HepG2 (cell line): ENCODE results near the gene SNAP23. TPM values are rescaled to one million over a fixed set of nuclear protein-coding genes. Genes with fewer than 3 reads are reported as not detected.

ENCODE experiments used
- GATAD2A ChIP-seq: IDR thresholded peaks from 2 replicates; pipeline ENCODE4 v1.6.1; 2016
- HMG20B ChIP-seq: conservative IDR thresholded peaks from 2 replicates; pipeline ENCODE4 v1.6.1; 2016; ENCODE audit warnings: missing genetic modification reagents, missing compliant biosample characterization
- HNF4A ChIP-seq: sonication (generic); formaldehyde crosslinking; IDR thresholded peaks from 2 replicates; pipeline ENCODE4 v1.4.0; 2020; ENCODE audit warnings: missing genetic modification reagents
- KMT2A ChIP-seq: sonication (generic); formaldehyde crosslinking; IDR thresholded peaks from 2 replicates; pipeline ENCODE4 v1.4.0; 2020; ENCODE audit warnings: missing genetic modification reagents
- MYC ChIP-seq: sonication (generic); formaldehyde crosslinking; IDR thresholded peaks from 2 replicates; pipeline ENCODE4 v1.9.0; 2021; ENCODE audit warnings: missing genetic modification reagents, borderline replicate concordance
- NR2F2 ChIP-seq: IDR thresholded peaks from 2 replicates; pipeline ENCODE4 v1.6.1; 2012; ENCODE audit warnings: low read depth, inconsistent platforms, borderline replicate concordance
- POLR2AphosphoS2 ChIP-seq: IDR thresholded peaks from 2 replicates; pipeline ENCODE4 v1.6.1; 2011; ENCODE audit warnings: low read depth, low read length, improper control_type of control experiment
- POLR2G ChIP-seq: fragments of 200-400 bp; formaldehyde crosslinking; IDR thresholded peaks from 2 replicates; pipeline ENCODE4 v1.6.1; 2018; ENCODE audit warnings: mild to moderate bottlenecking, low read depth, low read length, moderate library complexity
- RAD21 ChIP-seq: fragments of 450-650 bp; formaldehyde crosslinking; IDR thresholded peaks from 2 replicates; pipeline ENCODE4 v1.5.0; 2020; ENCODE audit warnings: mild to moderate bottlenecking
- ZNF878 ChIP-seq: sonication (generic); formaldehyde crosslinking; IDR thresholded peaks from 2 replicates; pipeline ENCODE4 v1.8.1; 2023; ENCODE audit warnings: mild to moderate bottlenecking, missing genetic modification reagents, moderate library complexity
- ZSCAN22 ChIP-seq: sonication (generic); formaldehyde crosslinking; IDR thresholded peaks from 2 replicates; pipeline ENCODE4 v1.4.0; 2020; ENCODE audit warnings: mild to moderate bottlenecking, missing genetic modification reagents
- polyA plus RNA-seq, 8 experiments: library from polyadenylated mRNA; depleted of rRNA in 3 of 8; stranded (reverse) in 7 of 8; unstranded in 1 of 8; fragments of >200 nt; fragmentation: Illumina TruSeq in 4 of 8; extraction: Trizol in 4 of 8; gene quantifications; 2 replicates each; pipeline versions ENCODE4 v1.2.1 to v1.2.3, GENCODE V29; 2011 to 2016; ENCODE audit warnings: low read depth in 4 of 8, missing spikeins in 1 of 8, mixed read lengths in 1 of 8; ENCODE audit not compliant: insufficient read depth in 1 of 8
- total RNA-seq, 5 experiments: library from RNA; depleted of rRNA; stranded (reverse); fragments of >200 nt; fragmentation: Illumina TruSeq; extraction: Trizol; gene quantifications; 2 replicates each; pipeline ENCODE4 v1.2.3, GENCODE V29; 2016; ENCODE audit warnings: low read depth in 1 of 5
- TF ChIP-seq, protein P1 (sequence below): sonication (generic); formaldehyde crosslinking; IDR thresholded peaks from 2 replicates; pipeline ENCODE4 v1.4.0; 2020; ENCODE audit warnings: mild to moderate bottlenecking, missing genetic modification reagents
- TF ChIP-seq, protein P2 (sequence below): sonication (generic); formaldehyde crosslinking; IDR thresholded peaks from 2 replicates; pipeline ENCODE4 v1.5.0; 2020; ENCODE audit warnings: missing genetic modification reagents
- TF ChIP-seq, protein P3 (sequence below): sonication (generic); formaldehyde crosslinking; IDR thresholded peaks from 2 replicates; pipeline ENCODE4 v1.9.0; 2021; ENCODE audit warnings: mild to moderate bottlenecking, missing genetic modification reagents
- TF ChIP-seq, protein P4 (sequence below): sonication (generic); formaldehyde crosslinking; IDR thresholded peaks from 2 replicates; pipeline ENCODE4 v1.5.1; 2020; ENCODE audit warnings: missing genetic modification reagents, mild to moderate bottlenecking, borderline replicate concordance
- TF ChIP-seq, protein P5 (sequence below): sonication (generic); formaldehyde crosslinking; IDR thresholded peaks from 2 replicates; pipeline ENCODE4 v1.8.1; 2023; ENCODE audit warnings: mild to moderate bottlenecking, missing genetic modification reagents

The SNAP23 gene
- total and polyA plus RNA-seq, 2 of the 13 experiments (the other 11 are each of a cell fraction or from before 2014, with no cell fraction given) = 37.0 to 101 TPM

DNA sequence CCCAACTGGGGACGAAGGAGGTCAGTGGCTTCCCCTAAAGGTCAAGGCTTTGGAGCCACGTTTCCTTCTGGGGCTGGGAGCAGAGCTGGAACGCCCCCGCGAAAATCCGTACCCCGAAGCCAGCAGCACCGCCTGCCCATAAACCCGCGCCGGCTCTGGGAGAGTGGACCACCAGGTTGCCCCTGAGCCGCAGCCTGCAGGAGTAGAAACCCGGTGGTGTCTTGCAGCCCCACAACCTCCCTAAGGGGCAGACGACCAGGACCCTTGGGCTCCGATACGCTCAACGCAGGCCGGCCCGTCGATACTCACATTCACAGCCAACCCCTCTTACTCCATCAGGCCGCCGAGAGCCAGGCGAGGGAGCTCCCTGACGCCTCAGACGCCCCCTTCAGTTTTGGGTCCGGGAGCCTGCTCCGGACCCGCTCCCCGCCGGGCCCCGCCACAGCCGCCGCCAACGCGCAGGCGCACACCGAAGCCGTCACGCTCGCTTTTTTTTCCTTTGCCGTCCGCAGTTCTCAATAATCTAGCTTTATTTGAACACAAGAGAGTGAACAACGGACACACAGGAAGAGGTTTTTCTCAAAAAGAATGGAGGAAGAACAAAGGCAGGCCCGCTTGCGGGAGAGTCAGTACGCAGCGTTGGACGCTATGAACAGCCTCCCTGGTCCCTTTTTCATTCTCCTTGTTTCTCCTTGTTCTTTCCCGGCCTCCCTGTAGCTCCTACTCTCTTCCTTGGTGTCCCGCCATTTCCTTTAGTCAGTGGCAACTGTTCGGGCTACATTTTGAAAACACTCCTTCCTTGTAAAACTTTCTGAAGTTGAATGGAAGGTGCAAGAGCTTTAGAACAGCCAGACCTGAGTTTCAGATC lies 4.5 kb upstream of the SNAP23 start, which contains the start of gene ZNF106 (continued):
- TF ChIP-seq POLR2G (peak; percentile 96), HNF4A (no peak), RAD21 (CRISPR knock-in tag) (0 out of 2 replicates have a peak, but pooled peaks have one; percentile 34), MYC (CRISPR knock-in tag) (peak; percentile 65; the same call in 1 of the 2 replicates), NR2F2 (no peak), HMG20B (CRISPR knock-in tag) (no peak), KMT2A (CRISPR knock-in tag) (peak; percentile 91), GATAD2A (CRISPR knock-in tag) (peak; percentile 56; the same call in 1 of the 2 replicates), ZSCAN22 (CRISPR knock-in tag) (no peak), POLR2AphosphoS2 (no peak), ZNF878 (peak; percentile 81)
- TF ChIP-seq, protein P1, sequence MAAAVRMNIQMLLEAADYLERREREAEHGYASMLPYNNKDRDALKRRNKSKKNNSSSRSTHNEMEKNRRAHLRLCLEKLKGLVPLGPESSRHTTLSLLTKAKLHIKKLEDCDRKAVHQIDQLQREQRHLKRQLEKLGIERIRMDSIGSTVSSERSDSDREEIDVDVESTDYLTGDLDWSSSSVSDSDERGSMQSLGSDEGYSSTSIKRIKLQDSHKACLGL (CRISPR knock-in tag) = peak; percentile 57; the same call in 1 of the 2 replicates
- TF ChIP-seq, protein P2, sequence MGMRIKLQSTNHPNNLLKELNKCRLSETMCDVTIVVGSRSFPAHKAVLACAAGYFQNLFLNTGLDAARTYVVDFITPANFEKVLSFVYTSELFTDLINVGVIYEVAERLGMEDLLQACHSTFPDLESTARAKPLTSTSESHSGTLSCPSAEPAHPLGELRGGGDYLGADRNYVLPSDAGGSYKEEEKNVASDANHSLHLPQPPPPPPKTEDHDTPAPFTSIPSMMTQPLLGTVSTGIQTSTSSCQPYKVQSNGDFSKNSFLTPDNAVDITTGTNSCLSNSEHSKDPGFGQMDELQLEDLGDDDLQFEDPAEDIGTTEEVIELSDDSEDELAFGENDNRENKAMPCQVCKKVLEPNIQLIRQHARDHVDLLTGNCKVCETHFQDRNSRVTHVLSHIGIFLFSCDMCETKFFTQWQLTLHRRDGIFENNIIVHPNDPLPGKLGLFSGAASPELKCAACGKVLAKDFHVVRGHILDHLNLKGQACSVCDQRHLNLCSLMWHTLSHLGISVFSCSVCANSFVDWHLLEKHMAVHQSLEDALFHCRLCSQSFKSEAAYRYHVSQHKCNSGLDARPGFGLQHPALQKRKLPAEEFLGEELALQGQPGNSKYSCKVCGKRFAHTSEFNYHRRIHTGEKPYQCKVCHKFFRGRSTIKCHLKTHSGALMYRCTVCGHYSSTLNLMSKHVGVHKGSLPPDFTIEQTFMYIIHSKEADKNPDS = peak; percentile 34; the same call in 1 of the 2 replicates
- TF ChIP-seq, protein P3, sequence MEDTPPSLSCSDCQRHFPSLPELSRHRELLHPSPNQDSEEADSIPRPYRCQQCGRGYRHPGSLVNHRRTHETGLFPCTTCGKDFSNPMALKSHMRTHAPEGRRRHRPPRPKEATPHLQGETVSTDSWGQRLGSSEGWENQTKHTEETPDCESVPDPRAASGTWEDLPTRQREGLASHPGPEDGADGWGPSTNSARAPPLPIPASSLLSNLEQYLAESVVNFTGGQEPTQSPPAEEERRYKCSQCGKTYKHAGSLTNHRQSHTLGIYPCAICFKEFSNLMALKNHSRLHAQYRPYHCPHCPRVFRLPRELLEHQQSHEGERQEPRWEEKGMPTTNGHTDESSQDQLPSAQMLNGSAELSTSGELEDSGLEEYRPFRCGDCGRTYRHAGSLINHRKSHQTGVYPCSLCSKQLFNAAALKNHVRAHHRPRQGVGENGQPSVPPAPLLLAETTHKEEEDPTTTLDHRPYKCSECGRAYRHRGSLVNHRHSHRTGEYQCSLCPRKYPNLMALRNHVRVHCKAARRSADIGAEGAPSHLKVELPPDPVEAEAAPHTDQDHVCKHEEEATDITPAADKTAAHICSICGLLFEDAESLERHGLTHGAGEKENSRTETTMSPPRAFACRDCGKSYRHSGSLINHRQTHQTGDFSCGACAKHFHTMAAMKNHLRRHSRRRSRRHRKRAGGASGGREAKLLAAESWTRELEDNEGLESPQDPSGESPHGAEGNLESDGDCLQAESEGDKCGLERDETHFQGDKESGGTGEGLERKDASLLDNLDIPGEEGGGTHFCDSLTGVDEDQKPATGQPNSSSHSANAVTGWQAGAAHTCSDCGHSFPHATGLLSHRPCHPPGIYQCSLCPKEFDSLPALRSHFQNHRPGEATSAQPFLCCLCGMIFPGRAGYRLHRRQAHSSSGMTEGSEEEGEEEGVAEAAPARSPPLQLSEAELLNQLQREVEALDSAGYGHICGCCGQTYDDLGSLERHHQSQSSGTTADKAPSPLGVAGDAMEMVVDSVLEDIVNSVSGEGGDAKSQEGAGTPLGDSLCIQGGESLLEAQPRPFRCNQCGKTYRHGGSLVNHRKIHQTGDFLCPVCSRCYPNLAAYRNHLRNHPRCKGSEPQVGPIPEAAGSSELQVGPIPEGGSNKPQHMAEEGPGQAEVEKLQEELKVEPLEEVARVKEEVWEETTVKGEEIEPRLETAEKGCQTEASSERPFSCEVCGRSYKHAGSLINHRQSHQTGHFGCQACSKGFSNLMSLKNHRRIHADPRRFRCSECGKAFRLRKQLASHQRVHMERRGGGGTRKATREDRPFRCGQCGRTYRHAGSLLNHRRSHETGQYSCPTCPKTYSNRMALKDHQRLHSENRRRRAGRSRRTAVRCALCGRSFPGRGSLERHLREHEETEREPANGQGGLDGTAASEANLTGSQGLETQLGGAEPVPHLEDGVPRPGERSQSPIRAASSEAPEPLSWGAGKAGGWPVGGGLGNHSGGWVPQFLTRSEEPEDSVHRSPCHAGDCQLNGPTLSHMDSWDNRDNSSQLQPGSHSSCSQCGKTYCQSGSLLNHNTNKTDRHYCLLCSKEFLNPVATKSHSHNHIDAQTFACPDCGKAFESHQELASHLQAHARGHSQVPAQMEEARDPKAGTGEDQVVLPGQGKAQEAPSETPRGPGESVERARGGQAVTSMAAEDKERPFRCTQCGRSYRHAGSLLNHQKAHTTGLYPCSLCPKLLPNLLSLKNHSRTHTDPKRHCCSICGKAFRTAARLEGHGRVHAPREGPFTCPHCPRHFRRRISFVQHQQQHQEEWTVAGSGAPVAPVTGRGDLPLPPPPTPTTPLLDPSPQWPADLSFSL (CRISPR knock-in tag) = 0 out of 2 replicates have a peak, but pooled peaks have one; percentile 19
- TF ChIP-seq, protein P4, sequence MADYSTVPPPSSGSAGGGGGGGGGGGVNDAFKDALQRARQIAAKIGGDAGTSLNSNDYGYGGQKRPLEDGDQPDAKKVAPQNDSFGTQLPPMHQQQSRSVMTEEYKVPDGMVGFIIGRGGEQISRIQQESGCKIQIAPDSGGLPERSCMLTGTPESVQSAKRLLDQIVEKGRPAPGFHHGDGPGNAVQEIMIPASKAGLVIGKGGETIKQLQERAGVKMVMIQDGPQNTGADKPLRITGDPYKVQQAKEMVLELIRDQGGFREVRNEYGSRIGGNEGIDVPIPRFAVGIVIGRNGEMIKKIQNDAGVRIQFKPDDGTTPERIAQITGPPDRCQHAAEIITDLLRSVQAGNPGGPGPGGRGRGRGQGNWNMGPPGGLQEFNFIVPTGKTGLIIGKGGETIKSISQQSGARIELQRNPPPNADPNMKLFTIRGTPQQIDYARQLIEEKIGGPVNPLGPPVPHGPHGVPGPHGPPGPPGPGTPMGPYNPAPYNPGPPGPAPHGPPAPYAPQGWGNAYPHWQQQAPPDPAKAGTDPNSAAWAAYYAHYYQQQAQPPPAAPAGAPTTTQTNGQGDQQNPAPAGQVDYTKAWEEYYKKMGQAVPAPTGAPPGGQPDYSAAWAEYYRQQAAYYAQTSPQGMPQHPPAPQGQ (CRISPR knock-in tag) = peak; percentile 59; the same call in 1 of the 2 replicates
- TF ChIP-seq, protein P5, sequence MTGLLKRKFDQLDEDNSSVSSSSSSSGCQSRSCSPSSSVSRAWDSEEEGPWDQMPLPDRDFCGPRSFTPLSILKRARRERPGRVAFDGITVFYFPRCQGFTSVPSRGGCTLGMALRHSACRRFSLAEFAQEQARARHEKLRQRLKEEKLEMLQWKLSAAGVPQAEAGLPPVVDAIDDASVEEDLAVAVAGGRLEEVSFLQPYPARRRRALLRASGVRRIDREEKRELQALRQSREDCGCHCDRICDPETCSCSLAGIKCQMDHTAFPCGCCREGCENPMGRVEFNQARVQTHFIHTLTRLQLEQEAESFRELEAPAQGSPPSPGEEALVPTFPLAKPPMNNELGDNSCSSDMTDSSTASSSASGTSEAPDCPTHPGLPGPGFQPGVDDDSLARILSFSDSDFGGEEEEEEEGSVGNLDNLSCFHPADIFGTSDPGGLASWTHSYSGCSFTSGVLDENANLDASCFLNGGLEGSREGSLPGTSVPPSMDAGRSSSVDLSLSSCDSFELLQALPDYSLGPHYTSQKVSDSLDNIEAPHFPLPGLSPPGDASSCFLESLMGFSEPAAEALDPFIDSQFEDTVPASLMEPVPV (CRISPR knock-in tag) = peak; percentile 83; the same call in 1 of the 2 replicates
